Measurements from ENCODE around the gene JADE1. TPM values are rescaled to one million over a fixed set of nuclear protein-coding genes. Genes with fewer than 3 reads are reported as not detected.

JADE1 gene
- total and polyA plus RNA-seq, 2 of the 4 experiments (the other 2 are of a cell fraction) = 13.8 to 32.6 TPM

DNA sequence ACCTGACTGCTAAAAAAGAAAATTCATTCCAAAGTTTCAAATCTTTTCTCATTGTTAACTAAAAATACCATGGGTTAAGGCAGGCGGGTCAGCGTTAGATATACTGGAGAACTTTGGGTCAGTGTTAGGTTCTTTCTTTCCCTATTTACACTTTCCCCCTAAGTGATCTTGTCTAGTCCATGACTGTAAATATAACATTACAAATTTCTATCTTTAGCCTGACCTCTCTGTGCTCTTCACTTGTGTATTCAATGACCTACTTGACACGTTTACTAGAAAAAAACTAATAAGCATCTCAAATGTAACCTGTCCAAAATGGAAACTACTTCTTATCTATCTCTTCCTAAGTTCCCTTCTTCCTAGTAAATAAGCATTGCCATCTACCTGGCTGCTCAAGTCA is 95.3 kb downstream of the JADE1 start:
- dilution Hi-C loops (cut with HindIII; ENCODE audit: low sequenced_read_pairs, unreplicated experiment) (no loop called here), in situ Hi-C loops (cut with MboI; ENCODE audit: low sequenced_read_pairs) (no loop called here), intact Hi-C loops (cut with micrococcal nuclease) (no loop called here)
- POLR2A ChIA-PET (ENCODE audit: unreplicated experiment) = no interaction called here
- H2BK5ac ChIP-seq (ENCODE audit: low read depth, low read length, poor library complexity, severe bottlenecking) = no peak overlapping the region
- no peaks in the 10 kb centered on the region for H3K4me1 ChIP-seq (ENCODE audit: control insufficient read depth, insufficient read depth, low read length)
- no peak overlapping the region for H2AK5ac ChIP-seq (ENCODE audit: low read depth, low read length)
- H4K8ac ChIP-seq (ENCODE audit: low read depth in 2 of 2, low read length in 2 of 2) = no peak overlapping the region
- no peaks in the 10 kb centered on the region for H3K27me3 ChIP-seq (ENCODE audit: control insufficient read depth, insufficient read depth, low read length)
- CTCF ChIA-PET = no interaction called here
- no peak overlapping the region for H3K4me2 ChIP-seq (ENCODE audit: low read depth, low read length)
- H3K18ac ChIP-seq (ENCODE audit: low read depth, low read length) = no peak overlapping the region
- H4K20me1 ChIP-seq (ENCODE audit: insufficient read depth, low read length) = no peaks in the 10 kb centered on the region
- H3K4ac ChIP-seq (ENCODE audit: low read depth, low read length) = no peak overlapping the region
- TF ChIP-seq BHLHE40 (IDR thresholded peaks at IDR 0.05; ENCODE audit: low read depth, low read length) (no peak), MXI1 (IDR thresholded peaks at IDR 0.05; ENCODE audit: borderline replicate concordance, low read depth, low read length) (no peak), RCOR1 (IDR thresholded peaks at IDR 0.05; ENCODE audit: insufficient replicate concordance, low read length) (no peak), RFX5 (IDR thresholded peaks at IDR 0.05; ENCODE audit: low read depth, low read length) (no peak), FOS (IDR thresholded peaks at IDR 0.05; ENCODE audit: low read depth, low read length) (no peak), CTCF (conservative IDR thresholded peaks at IDR 0.05; ENCODE audit: low read depth, low read length) (no peak), CHD1 (IDR thresholded peaks at IDR 0.05; ENCODE audit: low read depth, low read length) (no peak), NFE2L2 (IDR thresholded peaks at IDR 0.05; ENCODE audit: low read depth, low read length) (no peak), ELK1 (IDR thresholded peaks at IDR 0.05; ENCODE audit: borderline replicate concordance, low read depth, low read length) (no peak)
- TF ChIP-seq, protein P1, sequence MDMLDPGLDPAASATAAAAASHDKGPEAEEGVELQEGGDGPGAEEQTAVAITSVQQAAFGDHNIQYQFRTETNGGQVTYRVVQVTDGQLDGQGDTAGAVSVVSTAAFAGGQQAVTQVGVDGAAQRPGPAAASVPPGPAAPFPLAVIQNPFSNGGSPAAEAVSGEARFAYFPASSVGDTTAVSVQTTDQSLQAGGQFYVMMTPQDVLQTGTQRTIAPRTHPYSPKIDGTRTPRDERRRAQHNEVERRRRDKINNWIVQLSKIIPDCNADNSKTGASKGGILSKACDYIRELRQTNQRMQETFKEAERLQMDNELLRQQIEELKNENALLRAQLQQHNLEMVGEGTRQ (IDR thresholded peaks at IDR 0.05; ENCODE audit: low read depth, low read length) = no peak
- H2AK9ac ChIP-seq (replicated peaks; ENCODE audit: low read depth, low read length, poor library complexity) = no peak overlapping the region
- DNase-seq (no peak), ATAC-seq (ENCODE audit: low read depth) (no peak)
- no peak overlapping the region for H3K27ac ChIP-seq (ENCODE audit: insufficient read depth, low read length)
- H3K23ac ChIP-seq (ENCODE audit: low read depth, low read length) = no peak overlapping the region
- 100% methylated on average over 1 of the region's 3 CpGs; no CpG with 5 or more reads in 1 of the 2 experiments for WGBS, 2 experiments (ENCODE audit: extremely low coverage in 2 of 2, insufficient read length in 1 of 2)
- no peak overlapping the region for H3K9ac ChIP-seq (ENCODE audit: low read depth, low read length)
- H4K5ac ChIP-seq (ENCODE audit: low read depth, low read length) = no peak overlapping the region
- H3K36me3 ChIP-seq (ENCODE audit: control insufficient read depth, insufficient read depth, low read length) = no peaks in the 10 kb centered on the region
- no peak overlapping the region for H3K56ac ChIP-seq (ENCODE audit: extremely low read depth, insufficient read depth, low read length)
- H3K14ac ChIP-seq (replicated peaks; ENCODE audit: low read depth, low read length) = no peak overlapping the region
- no peak overlapping the region for H2BK20ac ChIP-seq (ENCODE audit: low read depth, low read length)
- no TSS peak for BruUV-seq (replicated peaks)
- H3K9me1 ChIP-seq (ENCODE audit: insufficient read depth, low read length) = no peaks in the 10 kb centered on the region
- H3K79me1 ChIP-seq (ENCODE audit: low read depth in 1 of 2, low read length in 2 of 2) = no peaks in the 10 kb centered on the region
- H3K4me3 ChIP-seq (ENCODE audit: insufficient read depth, low read depth, low read length) = no peak overlapping the region
- no peak overlapping the region for H2BK15ac ChIP-seq (ENCODE audit: low read depth, low read length)
- no peak overlapping the region for H2BK120ac ChIP-seq (ENCODE audit: low read depth, low read length)
- H3K9me3 ChIP-seq (ENCODE audit: control insufficient read depth, insufficient read depth, low read length) = no peaks in the 10 kb centered on the region
- no peak overlapping the region for H4K91ac ChIP-seq (ENCODE audit: insufficient read depth, low read depth, low read length)
- no peak overlapping the region for H2AFZ ChIP-seq (replicated peaks; ENCODE audit: low read length, poor library complexity)
